Measurements from ENCODE around the gene MAP2K7. TPM values are rescaled to one million over a fixed set of nuclear protein-coding genes. Genes with fewer than 3 reads are reported as not detected.
"Not testable (repeated sequence)": the region's sequence is repeated elsewhere in the genome, so short reads cannot be mapped to it uniquely, and the experiment has no call there.

Gene MAP2K7
- total RNA-seq, 1 experiment from 2014 or later: 21.1 TPM

DNA sequence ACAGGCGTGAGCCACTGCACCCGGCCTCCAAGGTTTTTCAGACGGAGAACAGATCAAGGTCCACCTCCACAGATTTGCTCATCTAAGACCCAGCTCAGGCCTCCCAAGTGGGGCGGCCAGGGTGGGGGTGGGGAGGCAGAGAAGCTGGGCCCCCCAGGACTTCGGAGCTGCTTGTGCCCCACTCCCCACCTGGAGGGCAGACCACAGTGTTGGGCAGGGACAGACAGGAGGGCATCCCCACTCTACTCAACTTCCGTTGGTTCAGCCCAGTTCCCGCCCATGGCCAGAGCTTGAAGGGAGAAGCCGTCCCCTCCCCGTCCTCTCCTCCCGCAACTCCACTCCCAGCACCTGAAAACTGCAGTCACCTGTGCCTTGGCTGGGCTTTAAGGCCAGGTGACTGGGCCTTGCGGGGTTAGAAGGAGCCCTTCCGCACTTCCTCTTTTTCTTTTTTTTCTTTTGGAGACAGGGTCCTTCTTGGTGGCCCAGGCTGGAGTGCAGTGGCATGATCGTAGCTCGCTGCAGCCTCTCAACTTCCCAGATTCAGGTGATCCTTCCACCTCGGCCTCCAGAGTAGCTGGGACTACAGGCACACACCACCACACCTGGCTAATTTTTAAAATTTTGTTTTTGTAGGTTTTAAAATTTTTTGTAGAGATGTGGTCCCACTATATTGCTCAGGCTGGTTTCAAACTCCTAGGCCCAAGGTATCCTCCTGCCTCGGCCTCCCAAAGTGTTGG, 16.1 kb upstream of the MAP2K7 start:
- no peak overlapping the region for H3K4me3 ChIP-seq (ENCODE audit: insufficient read depth, low read depth, low read length)
- no peaks in the 10 kb centered on the region for H3K36me3 ChIP-seq (replicated peaks; ENCODE audit: control insufficient read depth, insufficient read depth, low read length)
- peak; percentile 53 for DNase-seq
- peaks cover 6% of the 10 kb centered on the region; the same call in 1 of the 2 replicates for H3K27me3 ChIP-seq (ENCODE audit: control insufficient read depth, insufficient read depth, low read length)

DNA sequence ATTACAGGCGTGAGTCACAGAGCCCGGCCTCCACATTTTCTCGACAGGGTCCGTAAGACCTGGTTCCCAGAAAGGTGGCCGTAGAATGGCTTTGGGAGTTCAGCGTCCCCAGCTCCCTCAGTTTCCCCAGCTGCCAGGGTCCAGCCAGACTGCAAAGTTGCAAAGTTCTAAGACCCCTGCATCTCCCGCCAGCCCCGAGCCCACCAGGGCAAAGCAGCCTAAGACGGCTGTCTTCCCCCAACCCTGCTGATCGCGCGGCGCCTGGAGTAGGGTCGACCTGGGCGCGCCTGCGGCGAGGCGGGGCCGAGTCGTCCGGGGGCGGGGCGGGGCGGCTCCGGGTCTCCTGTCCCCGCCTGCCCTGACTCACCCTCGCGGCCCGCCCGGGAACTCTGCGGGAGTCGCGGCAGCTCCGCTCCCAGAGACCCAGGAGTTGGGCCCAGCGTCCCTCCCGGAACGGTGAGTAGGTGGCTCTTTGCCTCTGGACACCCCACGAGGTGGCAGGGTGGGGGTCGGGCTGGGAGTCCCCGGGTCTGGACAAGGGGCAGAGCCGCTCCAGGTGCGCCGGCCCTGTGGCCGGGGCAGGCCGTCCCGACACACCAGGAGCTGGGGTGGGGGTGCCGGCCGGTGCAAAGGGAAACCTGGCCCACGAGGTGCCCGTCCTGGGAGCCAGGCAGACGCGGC, 15.4 kb upstream of the MAP2K7 start, which contains the start of gene LRRC8E:
LRRC8E (plus strand) TSS at position 366 of the 681 bp plus-strand sequence. CDS start 7,094 bp downstream, outside the sequence.
- no peaks in the 10 kb centered on the region for H3K36me3 ChIP-seq (replicated peaks; ENCODE audit: control insufficient read depth, insufficient read depth, low read length)
- peak within 1 kb of the TSS; percentile 60 for H3K4me3 ChIP-seq (ENCODE audit: insufficient read depth, low read depth, low read length)
- peak; percentile 96 for DNase-seq
- peaks cover 6% of the 10 kb centered on the region; the same call in 1 of the 2 replicates for H3K27me3 ChIP-seq (ENCODE audit: control insufficient read depth, insufficient read depth, low read length)

- DNase-seq: no peak
- peak overlapping the region; percentile 60 for H3K4me3 ChIP-seq (ENCODE audit: insufficient read depth, low read depth, low read length)
Observed at GRCh38 chr19:7888826-7889217, 14.9 kb upstream of the MAP2K7 start.

GRCh38 chr19:7893362-7894101, 10.1 kb upstream of the MAP2K7 start:
- H3K4me3 ChIP-seq (ENCODE audit: insufficient read depth, low read depth, low read length); H3K36me3 ChIP-seq (replicated peaks; ENCODE audit: control insufficient read depth, insufficient read depth, low read length); DNase-seq; H3K27me3 ChIP-seq (ENCODE audit: control insufficient read depth, insufficient read depth, low read length): not testable (repeated sequence)

More at GRCh38 chr19:7888826-7889217, 14.9 kb upstream of the MAP2K7 start:
- Histone ChIP-seq H3K27me3 (ENCODE audit: control insufficient read depth, insufficient read depth, low read length) (peaks cover 6% of the 10 kb centered on the region; the same call in 1 of the 2 replicates), H3K36me3 (replicated peaks; ENCODE audit: control insufficient read depth, insufficient read depth, low read length) (no peaks in the 10 kb centered on the region)

GRCh38 chr19:7894612-7895309, 8.9 kb upstream of the MAP2K7 start:
- H3K4me3 ChIP-seq (ENCODE audit: insufficient read depth, low read depth, low read length): no peak overlapping the region
- peak; percentile 70 for DNase-seq
- peaks cover 2% of the 10 kb centered on the region; the same call in 1 of the 2 replicates for H3K36me3 ChIP-seq (replicated peaks; ENCODE audit: control insufficient read depth, insufficient read depth, low read length)
- H3K27me3 ChIP-seq (ENCODE audit: control insufficient read depth, insufficient read depth, low read length): no peaks in the 10 kb centered on the region

DNA sequence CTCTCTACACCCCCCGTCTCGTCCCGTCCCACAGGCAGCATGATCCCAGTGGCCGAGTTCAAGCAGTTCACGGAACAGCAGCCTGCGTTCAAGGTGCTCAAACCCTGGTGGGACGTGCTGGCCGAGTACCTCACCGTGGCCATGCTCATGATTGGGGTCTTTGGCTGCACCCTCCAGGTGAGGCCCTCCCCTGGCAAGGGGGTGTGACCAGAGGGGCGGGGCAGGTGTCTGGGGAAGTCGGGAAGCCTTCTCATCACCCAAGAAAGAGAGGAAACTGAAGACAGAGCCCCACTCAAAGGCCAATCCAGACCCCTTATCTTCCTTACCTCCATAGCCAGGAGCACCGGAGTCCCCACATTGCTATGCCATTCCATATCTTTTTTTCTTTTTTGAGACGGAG, 8.1 kb upstream of the MAP2K7 start:
- no peaks in the 10 kb centered on the region for H3K27me3 ChIP-seq (ENCODE audit: control insufficient read depth, insufficient read depth, low read length)
- no peak for DNase-seq
- peaks cover 2% of the 10 kb centered on the region; the same call in 1 of the 2 replicates for H3K36me3 ChIP-seq (replicated peaks; ENCODE audit: control insufficient read depth, insufficient read depth, low read length)
- no peak overlapping the region for H3K4me3 ChIP-seq (ENCODE audit: insufficient read depth, low read depth, low read length)

DNA sequence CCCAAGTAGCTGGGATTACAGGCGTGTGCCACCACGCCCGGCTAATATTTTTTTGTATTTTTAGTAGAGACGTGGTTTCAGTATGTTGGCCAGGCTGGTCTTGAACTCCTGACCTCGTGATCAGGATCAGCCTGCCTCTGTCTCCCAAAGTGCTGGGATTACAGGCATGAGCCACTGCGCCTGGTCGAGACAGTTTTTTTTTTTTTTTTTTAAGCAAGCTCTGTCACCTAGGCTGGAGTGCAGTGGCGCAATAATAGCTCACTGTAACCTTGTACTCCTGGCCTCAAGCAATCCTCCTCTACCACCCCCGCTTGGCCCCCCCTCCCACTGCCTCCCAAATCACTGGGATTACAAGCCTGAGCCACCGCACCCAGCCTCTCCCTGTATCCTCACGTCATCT, 6.4 kb upstream of the MAP2K7 start:
- Histone ChIP-seq H3K27me3 (ENCODE audit: control insufficient read depth, insufficient read depth, low read length) (no peaks in the 10 kb centered on the region), H3K36me3 (replicated peaks; ENCODE audit: control insufficient read depth, insufficient read depth, low read length) (peaks cover 2% of the 10 kb centered on the region; the same call in 1 of the 2 replicates), H3K4me3 (ENCODE audit: insufficient read depth, low read depth, low read length) (no peak overlapping the region)
- DNase-seq: no peak

GRCh38 chr19:7898967-7899366, 4.7 kb upstream of the MAP2K7 start:
- DNase-seq: peak; percentile 13
- Histone ChIP-seq H3K4me3 (ENCODE audit: insufficient read depth, low read depth, low read length) (no peak overlapping the region), H3K27me3 (ENCODE audit: control insufficient read depth, insufficient read depth, low read length) (no peaks in the 10 kb centered on the region; the same call in 1 of the 2 replicates), H3K36me3 (replicated peaks; ENCODE audit: control insufficient read depth, insufficient read depth, low read length) (peaks cover 2% of the 10 kb centered on the region; the same call in 1 of the 2 replicates)

DNA sequence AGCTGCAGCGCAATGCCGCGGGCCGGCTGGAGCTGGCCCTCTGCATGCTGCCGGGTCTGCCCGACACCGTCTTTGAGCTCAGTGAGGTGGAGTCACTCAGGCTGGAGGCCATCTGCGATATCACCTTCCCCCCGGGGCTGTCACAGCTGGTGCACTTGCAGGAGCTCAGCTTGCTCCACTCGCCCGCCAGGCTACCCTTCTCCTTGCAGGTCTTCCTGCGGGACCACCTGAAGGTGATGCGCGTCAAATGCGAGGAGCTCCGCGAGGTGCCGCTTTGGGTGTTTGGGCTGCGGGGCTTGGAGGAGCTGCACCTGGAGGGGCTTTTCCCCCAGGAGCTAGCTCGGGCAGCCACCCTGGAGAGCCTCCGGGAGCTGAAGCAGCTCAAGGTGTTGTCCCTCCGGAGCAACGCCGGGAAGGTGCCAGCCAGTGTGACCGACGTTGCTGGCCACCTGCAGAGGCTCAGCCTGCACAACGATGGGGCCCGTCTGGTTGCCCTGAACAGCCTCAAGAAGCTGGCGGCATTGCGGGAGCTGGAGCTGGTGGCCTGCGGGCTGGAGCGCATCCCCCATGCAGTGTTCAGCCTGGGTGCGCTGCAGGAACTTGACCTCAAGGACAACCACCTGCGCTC, 3.8 kb upstream of the MAP2K7 start:
- no peak overlapping the region for H3K4me3 ChIP-seq (ENCODE audit: insufficient read depth, low read depth, low read length)
- DNase-seq: peak; percentile 49
- no peaks in the 10 kb centered on the region; the same call in 1 of the 2 replicates for H3K27me3 ChIP-seq (ENCODE audit: control insufficient read depth, insufficient read depth, low read length)
- peaks cover 2% of the 10 kb centered on the region; the same call in 1 of the 2 replicates for H3K36me3 ChIP-seq (replicated peaks; ENCODE audit: control insufficient read depth, insufficient read depth, low read length)

DNA sequence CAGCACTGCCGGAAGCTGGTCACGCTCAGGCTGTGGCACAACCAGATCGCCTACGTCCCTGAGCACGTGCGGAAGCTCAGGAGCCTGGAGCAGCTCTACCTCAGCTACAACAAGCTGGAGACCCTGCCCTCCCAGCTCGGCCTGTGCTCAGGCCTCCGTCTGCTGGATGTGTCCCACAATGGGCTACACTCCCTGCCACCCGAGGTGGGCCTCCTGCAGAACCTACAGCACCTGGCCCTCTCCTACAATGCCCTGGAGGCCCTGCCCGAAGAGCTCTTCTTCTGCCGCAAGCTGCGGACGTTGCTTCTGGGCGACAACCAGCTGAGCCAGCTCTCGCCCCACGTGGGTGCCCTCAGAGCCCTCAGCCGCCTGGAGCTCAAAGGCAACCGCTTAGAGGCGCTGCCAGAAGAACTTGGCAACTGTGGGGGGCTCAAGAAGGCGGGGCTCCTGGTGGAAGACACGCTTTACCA, 3.2 kb upstream of the MAP2K7 start:
- H3K27me3 ChIP-seq (ENCODE audit: control insufficient read depth, insufficient read depth, low read length): no peaks in the 10 kb centered on the region; the same call in 1 of the 2 replicates
- peaks cover 2% of the 10 kb centered on the region; the same call in 1 of the 2 replicates for H3K36me3 ChIP-seq (replicated peaks; ENCODE audit: control insufficient read depth, insufficient read depth, low read length)
- peak; percentile 39 for DNase-seq
- H3K4me3 ChIP-seq (ENCODE audit: insufficient read depth, low read depth, low read length): no peak overlapping the region

GRCh38 chr19:7900931-7901330, 2.7 kb upstream of the MAP2K7 start:
- H3K4me3 ChIP-seq (ENCODE audit: insufficient read depth, low read depth, low read length): no peak overlapping the region
- peak; percentile 31 for DNase-seq

DNA sequence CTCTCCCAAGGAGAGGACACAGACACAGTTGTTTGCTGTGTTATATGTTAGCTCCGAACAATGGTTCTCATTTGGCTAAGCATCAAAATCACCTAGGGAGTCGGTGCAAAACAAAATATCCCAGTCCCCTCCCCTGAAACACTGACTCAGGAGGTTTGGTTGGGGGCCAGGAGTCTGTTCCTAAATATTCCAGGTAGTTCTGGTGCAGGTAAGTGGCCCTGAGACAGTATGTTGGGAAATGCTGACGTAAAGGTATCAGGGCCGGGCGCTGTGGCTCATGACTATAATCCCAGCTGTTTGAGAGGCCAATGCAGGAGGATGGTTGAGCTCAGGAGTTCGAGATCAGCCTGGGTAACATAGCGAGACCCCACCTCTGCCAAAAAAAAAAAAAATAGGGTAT, 2.3 kb upstream of the MAP2K7 start:
- peak; percentile 4 for DNase-seq
- peaks cover 2% of the 10 kb centered on the region; the same call in 1 of the 2 replicates for H3K36me3 ChIP-seq (replicated peaks; ENCODE audit: control insufficient read depth, insufficient read depth, low read length)
- no peak overlapping the region for H3K4me3 ChIP-seq (ENCODE audit: insufficient read depth, low read depth, low read length)
- H3K27me3 ChIP-seq (ENCODE audit: control insufficient read depth, insufficient read depth, low read length): no peaks in the 10 kb centered on the region; the same call in 1 of the 2 replicates

More at GRCh38 chr19:7900931-7901330, 2.7 kb upstream of the MAP2K7 start:
- H3K36me3 ChIP-seq (replicated peaks; ENCODE audit: control insufficient read depth, insufficient read depth, low read length): peaks cover 2% of the 10 kb centered on the region; the same call in 1 of the 2 replicates
- H3K27me3 ChIP-seq (ENCODE audit: control insufficient read depth, insufficient read depth, low read length): no peaks in the 10 kb centered on the region; the same call in 1 of the 2 replicates

DNA sequence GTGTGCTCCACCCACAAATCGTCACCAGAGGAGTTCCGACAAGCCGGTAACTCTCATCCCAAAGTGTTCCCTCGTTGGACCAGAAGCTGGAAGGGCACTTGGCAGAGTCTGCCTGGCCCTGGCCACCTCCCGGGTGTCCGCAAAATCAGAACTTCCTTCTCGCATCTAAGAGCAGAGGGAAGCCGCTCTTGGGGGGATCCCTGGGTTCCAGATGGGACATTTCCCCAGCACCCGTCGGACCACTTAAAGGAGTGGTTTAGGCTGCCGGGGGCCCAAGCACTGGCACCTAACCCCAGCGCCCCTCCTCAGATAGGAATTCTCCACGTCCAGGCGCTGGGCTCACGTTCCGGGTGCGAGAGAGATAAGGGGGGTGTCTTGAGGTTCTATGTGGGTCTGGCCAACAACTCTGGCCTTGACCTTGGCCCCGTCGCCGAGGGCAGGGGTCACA, 857 bp upstream of the MAP2K7 start:
- DNase-seq: no peak
- Histone ChIP-seq H3K36me3 (replicated peaks; ENCODE audit: control insufficient read depth, insufficient read depth, low read length) (peaks cover 2% of the 10 kb centered on the region; the same call in 1 of the 2 replicates), H3K27me3 (ENCODE audit: control insufficient read depth, insufficient read depth, low read length) (no peaks in the 10 kb centered on the region; the same call in 1 of the 2 replicates), H3K4me3 (ENCODE audit: insufficient read depth, low read depth, low read length) (peak overlapping the region; percentile 62)

All from H7 (cell line).